A549 (cell line): ENCODE results near the gene C5AR2. TPM values are rescaled to one million over a fixed set of nuclear protein-coding genes. Genes with fewer than 3 reads are reported as not detected.
A peak's percentile ranks its signal among the peaks of the same experiment; 100 is the strongest.

Experiments
- ATAC-seq, 2 experiments: fragments of 200-7000 bp in 1 of 2; fragments of >200 bp in 1 of 2; cut with Nextera tagmentation in 1 of 2; cut with Tn5 transposase in 1 of 2; 3 replicates each; pipeline versions ENCODE4 v1.8.0 to v1.9.1; 2018 to 2020; ENCODE audit warnings: mild to moderate bottlenecking in 1 of 2, moderate library complexity in 1 of 2
- CTCF ChIA-PET: fragments of 300-600 bp; sonication (Branson Sonifier 250); formaldehyde crosslinking; extraction: SDS; loops from one replicate; lab custom pipeline; 2021; ENCODE audit warnings: antibody characterized with exemption, inconsistent platforms; lab: Yijun Ruan, JAX
- POLR2A ChIA-PET: fragments of 350-600 bp; formaldehyde crosslinking; extraction: SDS; loops from one replicate; lab custom pipeline; 2021; ENCODE audit warnings: antibody characterized with exemption, inconsistent platforms; lab: Yijun Ruan, JAX
- DNase-seq, 2 experiments: peaks; one replicate each; pipeline versions ENCODE4 v3.0.0 to v3.0.0-alpha.2; 2011 to 2016; ENCODE audit warnings: low read depth in 1 of 2, low spot score in 1 of 2
- FAIRE-seq: peaks from 2 replicates; lab custom pipeline; 2011; peaks lifted over from hg19 to GRCh38; lab: Jason Lieb, UNC
- H3K27ac ChIP-seq, 2 experiments: fragments of >200 bp; sonication (Bioruptor Twin); formaldehyde crosslinking; 3 replicates each; pipeline ENCODE4 v1.5.1; 2016 to 2017
- H3K4me1 ChIP-seq: fragments of >200 bp; sonication (Bioruptor Twin); formaldehyde crosslinking; 3 replicates; pipeline ENCODE4 v1.6.1; 2016
- H3K4me2 ChIP-seq: fragments of >200 bp; sonication (Bioruptor Twin); formaldehyde crosslinking; 3 replicates; pipeline ENCODE4 v1.6.1; 2016
- H3K4me3 ChIP-seq: fragments of >200 bp; sonication (Bioruptor Twin); formaldehyde crosslinking; 3 replicates; pipeline ENCODE4 v1.5.1; 2016
- H3K9me3 ChIP-seq: fragments of >200 bp; sonication (Bioruptor Twin); formaldehyde crosslinking; 3 replicates; pipeline ENCODE4 v1.6.1; 2016
- ATOH8 ChIP-seq: fragments of 250-450 bp; sonication (Bioruptor Pico); IDR thresholded peaks from 2 replicates; pipeline ENCODE4 v1.5.0; 2020; ENCODE audit warnings: low read depth, mild to moderate bottlenecking, moderate library complexity
- CEBPB ChIP-seq, 2 experiments: fragments of >200 bp in 1 of 2; sonication (Bioruptor Twin) in 1 of 2; formaldehyde crosslinking in 1 of 2; IDR thresholded peaks; 2 replicates each; pipeline ENCODE4 v1.6.1; 2012 to 2016
- CHD2 ChIP-seq: fragments of 150-350 bp; IDR thresholded peaks from 2 replicates; pipeline ENCODE4 v1.6.1; 2014; ENCODE audit warnings: low read length; ENCODE audit not compliant: partially characterized antibody
- EHF ChIP-seq: fragments of 250-450 bp; sonication (Bioruptor Pico); IDR thresholded peaks from 2 replicates; pipeline ENCODE4 v1.5.0; 2020; ENCODE audit warnings: mild to moderate bottlenecking
- EHMT2 ChIP-seq: fragments of 200-600 bp; sonication (generic); IDR thresholded peaks from 2 replicates; pipeline ENCODE4 v1.6.1; 2016; ENCODE audit warnings: antibody characterized with exemption, low read depth, mild to moderate bottlenecking, moderate library complexity
- EP300 ChIP-seq, 2 experiments: fragments of >200 bp; sonication (Bioruptor Twin); formaldehyde crosslinking; IDR thresholded peaks; 2 replicates in 1 of 2; 3 replicates in 1 of 2; pipeline ENCODE4 v1.6.1; 2016 to 2017
- FOXS1 ChIP-seq: fragments of 250-450 bp; sonication (Bioruptor Pico); IDR thresholded peaks from 2 replicates; pipeline ENCODE4 v1.5.0; 2020; ENCODE audit warnings: mild to moderate bottlenecking, moderate library complexity
- GATA3 ChIP-seq: IDR thresholded peaks from 2 replicates; pipeline ENCODE4 v1.6.1; 2012; ENCODE audit warnings: borderline replicate concordance
- HES2 ChIP-seq: fragments of >200 bp; sonication (Bioruptor Twin); formaldehyde crosslinking; IDR thresholded peaks from 2 replicates; pipeline ENCODE4 v1.6.1; 2016
- HOXB13 ChIP-seq: fragments of 250-450 bp; sonication (Bioruptor Pico); IDR thresholded peaks from 2 replicates; pipeline ENCODE4 v1.5.0; 2020; ENCODE audit warnings: low read depth, mild to moderate bottlenecking, moderate library complexity
- HOXB5 ChIP-seq: fragments of 250-450 bp; sonication (Bioruptor Pico); IDR thresholded peaks from 2 replicates; pipeline ENCODE4 v1.5.0; 2020; ENCODE audit warnings: mild to moderate bottlenecking, moderate library complexity
- MAFK ChIP-seq: fragments of 450-650 bp; IDR thresholded peaks from 2 replicates; pipeline ENCODE4 v1.6.1; 2014; ENCODE audit not compliant: partially characterized antibody
- MYC ChIP-seq: IDR thresholded peaks from 2 replicates; pipeline ENCODE4 v1.6.1; 2012; ENCODE audit warnings: mild to moderate bottlenecking, inconsistent platforms, low read length, improper control_type of control experiment, borderline replicate concordance
- NR3C1 ChIP-seq: fragments of >200 bp; sonication (Bioruptor Twin); formaldehyde crosslinking; IDR thresholded peaks from 3 replicates; pipeline ENCODE4 v1.6.1; 2017
- RAD21 ChIP-seq, 2 experiments: fragments of >200 bp in 1 of 2; sonication (Bioruptor Twin) in 1 of 2; formaldehyde crosslinking in 1 of 2; IDR thresholded peaks in 1 of 2; conservative IDR thresholded peaks in 1 of 2; 2 replicates in 1 of 2; 3 replicates in 1 of 2; pipeline ENCODE4 v1.6.1; 2012 to 2018; ENCODE audit warnings: inconsistent platforms in 1 of 2
- RCOR1 ChIP-seq: fragments of 150-350 bp; IDR thresholded peaks from 2 replicates; pipeline ENCODE4 v1.6.1; 2014; ENCODE audit warnings: antibody characterized with exemption, low read length, low read depth
- USF2 ChIP-seq: fragments of 450-650 bp; IDR thresholded peaks from 2 replicates; pipeline ENCODE4 v1.6.1; 2014; ENCODE audit warnings: antibody characterized with exemption
- ZC3H11A ChIP-seq: fragments of 450-650 bp; IDR thresholded peaks from 2 replicates; pipeline ENCODE4 v1.6.1; 2014; ENCODE audit warnings: antibody characterized with exemption, mild to moderate bottlenecking
- WGBS: methylation state at CpG from one replicate; pipeline ENCODE4 v1.1.6; 2017; ENCODE audit errors: missing lambda C conversion rate; 5-methylcytosine and 5-hydroxymethylcytosine counted together
- polyA plus RNA-seq, 4 experiments: library from polyadenylated mRNA; depleted of rRNA in 3 of 4; stranded (reverse); fragments of >200 nt; fragmentation: RNase III in 1 of 4; extraction: RNeasy Plus Mini Kit Qiagen cat#74134 plus additional on column Dnase treatment in 1 of 4; gene quantifications; 2 replicates in 3 of 4; 3 replicates in 1 of 4; pipeline ENCODE4 v1.2.3, GENCODE V29; 2011 to 2017
- TF ChIP-seq, protein P1 (sequence below): fragments of 200-600 bp; sonication (generic); IDR thresholded peaks from 2 replicates; pipeline ENCODE4 v1.6.1; 2016; ENCODE audit warnings: antibody characterized with exemption, mild to moderate bottlenecking, moderate library complexity
- TF ChIP-seq, protein P2 (sequence below): IDR thresholded peaks from 2 replicates; pipeline ENCODE4 v1.6.1; 2012; ENCODE audit warnings: low read depth, borderline replicate concordance
- TF ChIP-seq, protein P3 (sequence below): IDR thresholded peaks from 2 replicates; pipeline ENCODE4 v1.6.1; 2012
- TF ChIP-seq, protein P4 (sequence below): fragments of 150-350 bp; IDR thresholded peaks from 2 replicates; pipeline ENCODE4 v1.6.1; 2014; ENCODE audit warnings: low read depth, mild to moderate bottlenecking, low read length

The C5AR2 gene
- polyA plus RNA-seq, 2 of the 4 experiments (the other 2 are of a cell fraction): 0.25 to 0.28 TPM

- Histone ChIP-seq H3K4me3 (no peak overlapping the region), H3K27ac (peak overlapping the region; percentile 74 to 85), H3K4me2 (peak overlapping the region; percentile 43), H3K4me1 (peaks cover 50% of the 10 kb centered on the region), H3K9me3 (peaks cover 13% of the 10 kb centered on the region; the same call in 2 of the 3 replicates)
- CTCF ChIA-PET: interaction anchor here (0.5 to 1.6 kb wide), 4 partner anchors 33 to 125 kb away, joined by 3 to 7 read pairs (median 4); partner anchors contain the start of gene DHX34
- DNase-seq (peak; percentile 49 to 89), FAIRE-seq (no peak), ATAC-seq (peak; percentile 11 to 57)
- POLR2A ChIA-PET: interaction anchor here (0.6 to 1.2 kb wide), 2 partner anchors 26 to 38 kb away, joined by 3 read pairs; partner anchors contain the start of gene DHX34
- TF ChIP-seq CEBPB (IDR thresholded peaks at IDR 0.05): peak; percentile 87 to 95
- peak; percentile 67 for TF ChIP-seq HES2
- peak; percentile 62 to 67; a peak in 2 of 5 replicates for TF ChIP-seq EP300 (IDR thresholded peaks at IDR 0.05)
- no peak for TF ChIP-seq MAFK
- 7% methylated on average over 5 of the region's 5 CpGs for WGBS
These were observed 21.2 kb upstream of the C5AR2 start for GRCh38 chr19:47310819-47311218.

DNA sequence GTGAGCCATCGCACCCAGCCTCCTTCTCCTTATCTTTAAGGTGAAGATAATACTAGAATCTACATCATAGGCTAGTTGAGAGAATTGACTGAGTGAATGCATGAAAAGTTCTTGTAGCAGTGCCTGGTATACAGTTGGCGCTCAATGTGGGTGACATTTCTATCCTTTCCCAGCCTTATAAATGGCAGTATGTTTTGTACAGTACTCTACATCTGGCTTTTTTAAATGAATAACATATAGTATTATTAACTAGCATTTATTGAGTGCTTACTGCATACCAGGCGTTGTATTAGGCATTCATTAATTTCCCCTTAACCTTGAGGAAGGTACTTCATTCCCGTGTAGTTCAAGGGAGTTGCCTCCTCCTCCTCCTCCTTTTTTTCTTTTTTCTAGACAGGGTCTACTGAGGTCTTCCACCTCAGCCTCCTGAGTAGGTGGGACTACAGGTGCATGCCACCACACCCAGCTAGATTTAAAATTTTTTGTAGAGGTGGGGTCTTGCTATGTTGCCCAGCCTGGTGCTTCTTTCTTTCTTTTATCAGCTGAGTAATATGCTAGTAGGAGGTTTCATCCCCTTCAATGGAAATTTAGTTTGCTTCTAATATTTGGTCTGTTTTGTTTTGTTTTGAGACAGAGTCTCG, 19.5 kb upstream of the C5AR2 start:
- TF ChIP-seq CEBPB (IDR thresholded peaks at IDR 0.05) (no peak), USF2 (no peak), EHF (CRISPR knock-in tag) (no peak), CHD2 (no peak), GATA3 (no peak), EHMT2 (no peak), HOXB13 (no peak), ZC3H11A (no peak), MYC (no peak), NR3C1 (no peak), ATOH8 (CRISPR knock-in tag) (no peak), RCOR1 (no peak), HOXB5 (no peak), FOXS1 (CRISPR knock-in tag) (no peak), RAD21 (conservative IDR thresholded peaks at IDR 0.05 in 1 of 2, IDR thresholded peaks at IDR 0.05 in 1 of 2) (no peak)
- TF ChIP-seq, protein P1, sequence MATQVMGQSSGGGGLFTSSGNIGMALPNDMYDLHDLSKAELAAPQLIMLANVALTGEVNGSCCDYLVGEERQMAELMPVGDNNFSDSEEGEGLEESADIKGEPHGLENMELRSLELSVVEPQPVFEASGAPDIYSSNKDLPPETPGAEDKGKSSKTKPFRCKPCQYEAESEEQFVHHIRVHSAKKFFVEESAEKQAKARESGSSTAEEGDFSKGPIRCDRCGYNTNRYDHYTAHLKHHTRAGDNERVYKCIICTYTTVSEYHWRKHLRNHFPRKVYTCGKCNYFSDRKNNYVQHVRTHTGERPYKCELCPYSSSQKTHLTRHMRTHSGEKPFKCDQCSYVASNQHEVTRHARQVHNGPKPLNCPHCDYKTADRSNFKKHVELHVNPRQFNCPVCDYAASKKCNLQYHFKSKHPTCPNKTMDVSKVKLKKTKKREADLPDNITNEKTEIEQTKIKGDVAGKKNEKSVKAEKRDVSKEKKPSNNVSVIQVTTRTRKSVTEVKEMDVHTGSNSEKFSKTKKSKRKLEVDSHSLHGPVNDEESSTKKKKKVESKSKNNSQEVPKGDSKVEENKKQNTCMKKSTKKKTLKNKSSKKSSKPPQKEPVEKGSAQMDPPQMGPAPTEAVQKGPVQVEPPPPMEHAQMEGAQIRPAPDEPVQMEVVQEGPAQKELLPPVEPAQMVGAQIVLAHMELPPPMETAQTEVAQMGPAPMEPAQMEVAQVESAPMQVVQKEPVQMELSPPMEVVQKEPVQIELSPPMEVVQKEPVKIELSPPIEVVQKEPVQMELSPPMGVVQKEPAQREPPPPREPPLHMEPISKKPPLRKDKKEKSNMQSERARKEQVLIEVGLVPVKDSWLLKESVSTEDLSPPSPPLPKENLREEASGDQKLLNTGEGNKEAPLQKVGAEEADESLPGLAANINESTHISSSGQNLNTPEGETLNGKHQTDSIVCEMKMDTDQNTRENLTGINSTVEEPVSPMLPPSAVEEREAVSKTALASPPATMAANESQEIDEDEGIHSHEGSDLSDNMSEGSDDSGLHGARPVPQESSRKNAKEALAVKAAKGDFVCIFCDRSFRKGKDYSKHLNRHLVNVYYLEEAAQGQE: no peak
- TF ChIP-seq, protein P2, sequence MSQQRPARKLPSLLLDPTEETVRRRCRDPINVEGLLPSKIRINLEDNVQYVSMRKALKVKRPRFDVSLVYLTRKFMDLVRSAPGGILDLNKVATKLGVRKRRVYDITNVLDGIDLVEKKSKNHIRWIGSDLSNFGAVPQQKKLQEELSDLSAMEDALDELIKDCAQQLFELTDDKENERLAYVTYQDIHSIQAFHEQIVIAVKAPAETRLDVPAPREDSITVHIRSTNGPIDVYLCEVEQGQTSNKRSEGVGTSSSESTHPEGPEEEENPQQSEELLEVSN: no peak
- TF ChIP-seq, protein P3, sequence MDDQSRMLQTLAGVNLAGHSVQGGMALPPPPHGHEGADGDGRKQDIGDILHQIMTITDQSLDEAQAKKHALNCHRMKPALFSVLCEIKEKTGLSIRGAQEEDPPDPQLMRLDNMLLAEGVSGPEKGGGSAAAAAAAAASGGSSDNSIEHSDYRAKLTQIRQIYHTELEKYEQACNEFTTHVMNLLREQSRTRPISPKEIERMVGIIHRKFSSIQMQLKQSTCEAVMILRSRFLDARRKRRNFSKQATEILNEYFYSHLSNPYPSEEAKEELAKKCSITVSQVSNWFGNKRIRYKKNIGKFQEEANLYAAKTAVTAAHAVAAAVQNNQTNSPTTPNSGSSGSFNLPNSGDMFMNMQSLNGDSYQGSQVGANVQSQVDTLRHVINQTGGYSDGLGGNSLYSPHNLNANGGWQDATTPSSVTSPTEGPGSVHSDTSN: no peak
- TF ChIP-seq, protein P4, sequence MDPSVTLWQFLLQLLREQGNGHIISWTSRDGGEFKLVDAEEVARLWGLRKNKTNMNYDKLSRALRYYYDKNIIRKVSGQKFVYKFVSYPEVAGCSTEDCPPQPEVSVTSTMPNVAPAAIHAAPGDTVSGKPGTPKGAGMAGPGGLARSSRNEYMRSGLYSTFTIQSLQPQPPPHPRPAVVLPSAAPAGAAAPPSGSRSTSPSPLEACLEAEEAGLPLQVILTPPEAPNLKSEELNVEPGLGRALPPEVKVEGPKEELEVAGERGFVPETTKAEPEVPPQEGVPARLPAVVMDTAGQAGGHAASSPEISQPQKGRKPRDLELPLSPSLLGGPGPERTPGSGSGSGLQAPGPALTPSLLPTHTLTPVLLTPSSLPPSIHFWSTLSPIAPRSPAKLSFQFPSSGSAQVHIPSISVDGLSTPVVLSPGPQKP: no peak
- Histone ChIP-seq H3K4me3 (no peak overlapping the region), H3K4me2 (no peak overlapping the region), H3K4me1 (peaks cover 47% of the 10 kb centered on the region), H3K27ac (peak overlapping the region; percentile 74 to 85), H3K9me3 (peaks cover 13% of the 10 kb centered on the region; the same call in 2 of the 3 replicates)
- ChIA-PET CTCF (interaction anchor here (0.7 to 7.1 kb wide), 6 partner anchors 7 to 36 kb away, joined by 3 to 73 read pairs (median 4); partner anchors contain the start of gene DHX34), POLR2A (no interaction called here)
- WGBS: 82% methylated on average over 5 of the region's 5 CpGs
- no peak for FAIRE-seq
- ATAC-seq: no peak
- no peak for DNase-seq
